NT2/D1 (cell line): Measurements from ENCODE around the gene ERGIC1.

Experiments
- SUZ12 ChIP-seq: IDR thresholded peaks from 2 replicates; pipeline ENCODE4 v1.6.1; 2011; ENCODE audit not compliant: insufficient read length, insufficient read depth; ENCODE audit errors: extremely low read depth
- YY1 ChIP-seq: IDR thresholded peaks from 2 replicates; pipeline ENCODE4 v1.6.1; 2011; ENCODE audit not compliant: insufficient read length, insufficient read depth

- TF ChIP-seq SUZ12 (no peak), YY1 (no peak)
Measured at GRCh38 chr5:172988276-172988675, 154.2 kb downstream of the ERGIC1 start.
